ENCODE measurements around the gene PLAAT2. TPM values are rescaled to one million over a fixed set of nuclear protein-coding genes. Genes with fewer than 3 reads are reported as not detected.

Gene PLAAT2
- total RNA-seq, 1 experiment from 2014 or later: 7.3 TPM

- BruUV-seq (replicated peaks): no TSS peak
- Mint-ChIP-seq H3K36me3 (ENCODE audit: insufficient read depth, unreplicated experiment) (no peaks in the 10 kb centered on the region), H3K27me3 (ENCODE audit: unreplicated experiment) (no peaks in the 10 kb centered on the region), H3K27ac (ENCODE audit: unreplicated experiment) (no peak within 1 kb of the TSS), H3K4me3 (ENCODE audit: low read depth, unreplicated experiment) (no peak within 1 kb of the TSS), H3K4me1 (ENCODE audit: low read depth, unreplicated experiment) (peaks cover 35% of the 10 kb centered on the region), H3K9me3 (ENCODE audit: low read depth, unreplicated experiment) (no peaks in the 10 kb centered on the region)
- intact Hi-C loops (cut with micrococcal nuclease; ENCODE audit: unreplicated experiment): no loop called here
- CTCF ChIA-PET: interaction anchor here (0.6 to 0.7 kb wide), 2 partner anchors 31 to 301 kb away, joined by 3 to 6 read pairs; no protein-coding TSS in a partner anchor
- no peak for TF ChIP-seq CTCF (IDR thresholded peaks at IDR 0.05; ENCODE audit: unreplicated experiment)
- DNase-seq: no peak
Observed at GRCh38 chr11:63505857-63506528, 57.2 kb downstream of the PLAAT2 start, which contains the start of gene LGALS12. TSS of gene LGALS12 (plus strand) at chr11:63506084. CDS start at chr11:63506459, 375 bp downstream.

- Mint-ChIP-seq H3K9me3 (ENCODE audit: low read depth, unreplicated experiment) (no peaks in the 10 kb centered on the region), H3K27ac (ENCODE audit: unreplicated experiment) (no peak overlapping the region), H3K4me3 (ENCODE audit: low read depth, unreplicated experiment) (no peak overlapping the region), H3K36me3 (ENCODE audit: insufficient read depth, unreplicated experiment) (no peaks in the 10 kb centered on the region), H3K27me3 (ENCODE audit: unreplicated experiment) (no peaks in the 10 kb centered on the region), H3K4me1 (ENCODE audit: low read depth, unreplicated experiment) (peaks cover 25% of the 10 kb centered on the region)
- no TSS peak for BruUV-seq (replicated peaks)
- CTCF ChIA-PET: interaction anchor here (0.6 kb wide), 1 partner anchor 32 kb away, joined by 6 read pairs; no protein-coding TSS in a partner anchor
- DNase-seq: no peak
- TF ChIP-seq CTCF (IDR thresholded peaks at IDR 0.05; ENCODE audit: unreplicated experiment): no peak
- intact Hi-C loops (cut with micrococcal nuclease; ENCODE audit: unreplicated experiment): no loop called here
Observed at GRCh38 chr11:63504933-63505586, 58.1 kb downstream of the PLAAT2 start.

- BruUV-seq (replicated peaks): no TSS peak
- Mint-ChIP-seq H3K27ac (ENCODE audit: unreplicated experiment) (no peak overlapping the region), H3K27me3 (ENCODE audit: unreplicated experiment) (no peaks in the 10 kb centered on the region), H3K36me3 (ENCODE audit: insufficient read depth, unreplicated experiment) (no peaks in the 10 kb centered on the region), H3K4me3 (ENCODE audit: low read depth, unreplicated experiment) (no peak overlapping the region), H3K4me1 (ENCODE audit: low read depth, unreplicated experiment) (peaks cover 20% of the 10 kb centered on the region), H3K9me3 (ENCODE audit: low read depth, unreplicated experiment) (peaks cover 3% of the 10 kb centered on the region)
- intact Hi-C loops (cut with micrococcal nuclease; ENCODE audit: unreplicated experiment): no loop called here
- CTCF ChIA-PET: no interaction called here
- TF ChIP-seq CTCF (IDR thresholded peaks at IDR 0.05; ENCODE audit: unreplicated experiment): no peak
- DNase-seq: no peak
Observed at GRCh38 chr11:63504054-63504453, 59.1 kb downstream of the PLAAT2 start.

- Mint-ChIP-seq H3K4me1 (ENCODE audit: low read depth, unreplicated experiment) (peaks cover 20% of the 10 kb centered on the region), H3K9me3 (ENCODE audit: low read depth, unreplicated experiment) (peaks cover 6% of the 10 kb centered on the region), H3K4me3 (ENCODE audit: low read depth, unreplicated experiment) (no peak overlapping the region), H3K27ac (ENCODE audit: unreplicated experiment) (no peak overlapping the region), H3K27me3 (ENCODE audit: unreplicated experiment) (no peaks in the 10 kb centered on the region), H3K36me3 (ENCODE audit: insufficient read depth, unreplicated experiment) (peaks cover 4% of the 10 kb centered on the region)
- intact Hi-C loops (cut with micrococcal nuclease; ENCODE audit: unreplicated experiment): no loop called here
- BruUV-seq (replicated peaks): no TSS peak
- CTCF ChIA-PET: no interaction called here
- no peak for TF ChIP-seq CTCF (IDR thresholded peaks at IDR 0.05; ENCODE audit: unreplicated experiment)
- no peak for DNase-seq
Observed at GRCh38 chr11:63503492-63503891, 59.7 kb downstream of the PLAAT2 start.

Other genes starting within 250 kb of the PLAAT2 start
- not detected in 2 replicates for gene SLC22A9, start 193.6 kb downstream of the PLAAT2 start, total RNA-seq (2022)
- 0.42 and 0.57 TPM in 2 replicates for gene PLAAT5, start 72.2 kb downstream of the PLAAT2 start, total RNA-seq (2022)
- gene LGALS12, start 57.3 kb downstream of the PLAAT2 start, total RNA-seq (2022): not detected in 2 replicates
- 157 and 269 TPM in 2 replicates for gene PLAAT4, start 26.6 kb downstream of the PLAAT2 start, total RNA-seq (2022)
- gene PLAAT3, start 51.1 kb upstream of the PLAAT2 start, total RNA-seq (2022): 261 and 297 TPM in 2 replicates
- gene ATL3, start 108.0 kb upstream of the PLAAT2 start, total RNA-seq (2022): 43.6 and 52.2 TPM in 2 replicates
- gene RTN3, start 118.1 kb upstream of the PLAAT2 start, total RNA-seq (2022): 133 and 146 TPM in 2 replicates
- gene ZFTA, start 205.4 kb upstream of the PLAAT2 start, total RNA-seq (2022): 12.1 and 13.0 TPM in 2 replicates